HG03175 (cell line): Measurements from ENCODE around the gene OAF.

Source experiments
- ATAC-seq: cut with Tn5 transposase; IDR thresholded peaks from one replicate; pipeline ENCODE4 v1.9.1; 2021; ENCODE audit warnings: mild to moderate bottlenecking, moderate library complexity; ENCODE audit not compliant: unreplicated experiment

The OAF gene

DNA sequence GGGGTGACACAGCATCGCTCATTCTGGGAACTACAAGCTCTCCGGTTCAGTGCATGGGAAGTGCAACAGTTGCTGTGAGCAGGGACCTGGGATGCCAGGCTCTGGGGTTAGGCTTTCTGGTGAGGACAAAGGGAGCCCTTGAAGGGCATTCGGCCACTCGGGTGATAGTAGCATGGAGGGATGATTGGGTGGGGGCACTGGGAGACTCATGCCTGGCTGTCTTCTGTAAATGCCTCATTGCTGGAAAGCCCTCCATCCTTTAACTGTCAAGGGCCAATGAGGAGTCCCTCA, 9.9 kb downstream of the OAF start:
- ATAC-seq, result no peak

DNA sequence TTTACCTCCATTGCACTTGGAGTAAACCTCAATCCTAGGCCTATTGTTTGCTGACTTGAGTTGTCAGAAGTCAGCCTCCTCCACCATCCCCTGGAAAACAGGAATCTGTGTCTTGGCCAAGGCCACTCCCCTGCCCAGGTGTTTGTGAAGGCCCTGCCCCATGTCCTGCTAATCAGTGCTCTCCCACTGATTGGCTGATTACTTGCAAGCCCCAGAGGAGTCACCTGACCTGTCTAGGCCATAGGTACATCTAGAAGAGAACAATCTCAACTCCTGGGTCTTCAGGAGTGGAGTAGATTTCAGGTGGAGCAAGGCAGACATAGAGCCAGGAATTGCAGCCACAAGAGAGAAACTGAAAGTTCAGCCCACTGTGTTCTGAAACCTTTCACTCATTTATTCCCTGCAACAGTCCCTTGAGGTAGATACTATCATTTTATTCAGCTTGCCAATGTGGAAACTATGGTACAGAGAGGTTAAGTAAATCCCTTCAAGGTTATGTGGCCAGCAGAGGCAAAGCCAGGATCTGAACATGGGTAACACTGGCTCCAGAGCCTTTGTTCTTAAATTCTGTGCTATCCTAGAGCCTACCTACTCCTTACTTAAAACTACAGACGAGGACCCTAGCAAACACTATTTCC, 10.4 kb downstream of the OAF start:
- ATAC-seq, result no peak

- no peak for ATAC-seq
These were observed 12.1 kb downstream of the OAF start for GRCh38 chr11:120222916-120223315.

DNA sequence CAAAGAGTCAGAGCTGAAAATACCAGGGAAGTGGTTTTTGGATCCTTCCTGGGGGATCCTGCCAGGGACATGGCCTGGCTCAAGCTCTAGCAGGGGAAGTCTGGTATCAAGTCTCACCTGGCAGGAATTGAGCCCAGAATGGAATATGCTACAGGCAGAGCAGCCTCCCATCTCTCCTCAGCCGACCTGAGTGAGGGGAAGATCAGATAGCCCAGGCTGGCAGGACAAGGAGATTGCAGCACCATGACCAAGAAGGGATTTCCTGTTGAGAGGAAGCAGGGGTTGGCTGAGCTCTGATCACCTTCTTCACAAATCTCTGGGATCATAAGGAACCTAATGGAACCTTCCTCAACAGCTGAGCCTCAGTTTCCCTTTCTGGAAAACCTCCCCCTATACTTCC, 13.0 kb downstream of the OAF start:
- ATAC-seq, result no peak

GRCh38 chr11:120224361-120224760, 13.5 kb downstream of the OAF start:
- ATAC-seq, result no peak

DNA sequence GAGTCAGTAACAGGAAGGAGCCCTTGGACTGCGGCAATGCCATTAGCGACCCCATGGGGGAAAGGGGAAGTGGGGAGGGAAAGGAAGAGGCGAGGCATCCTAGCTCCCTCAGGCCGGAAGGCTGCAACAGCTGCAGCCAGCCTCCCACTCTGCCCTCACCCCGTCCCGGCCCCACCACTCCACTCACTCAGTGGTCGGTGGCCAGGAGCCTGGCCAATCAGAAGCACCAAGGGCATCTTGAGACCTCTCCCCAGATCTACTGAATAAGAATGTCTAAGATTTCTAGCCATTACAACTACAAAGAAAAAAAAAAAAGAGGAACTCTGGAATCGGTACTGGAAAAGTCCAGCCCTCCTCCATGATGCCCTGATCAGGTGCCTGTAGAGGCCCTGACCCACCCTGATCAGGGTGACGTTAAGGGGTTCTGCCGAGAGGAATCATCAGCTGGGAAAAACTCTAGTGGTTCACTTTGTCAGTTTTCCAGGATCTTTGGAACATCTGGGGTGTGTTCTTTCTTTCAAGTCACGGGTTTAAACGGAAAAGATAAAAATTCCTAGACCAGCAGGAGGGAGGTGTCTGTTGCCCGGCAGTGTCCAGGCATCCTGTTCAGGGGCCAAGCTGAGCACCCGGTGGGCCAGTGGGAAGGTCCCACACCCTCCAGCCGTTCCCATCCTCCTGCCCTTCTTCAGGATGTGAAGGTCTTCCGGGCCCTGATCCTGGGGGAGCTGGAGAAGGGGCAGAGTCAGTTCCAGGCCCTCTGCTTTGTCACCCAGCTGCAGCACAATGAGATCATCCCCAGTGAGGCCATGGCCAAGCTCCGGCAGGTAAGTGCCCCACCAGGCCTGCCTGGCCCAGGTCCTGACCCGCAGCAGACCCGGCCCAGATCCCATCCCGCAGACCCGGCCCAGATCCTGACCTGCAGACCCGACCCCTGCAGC, 14.4 kb downstream of the OAF start:
- ATAC-seq, result no peak

DNA sequence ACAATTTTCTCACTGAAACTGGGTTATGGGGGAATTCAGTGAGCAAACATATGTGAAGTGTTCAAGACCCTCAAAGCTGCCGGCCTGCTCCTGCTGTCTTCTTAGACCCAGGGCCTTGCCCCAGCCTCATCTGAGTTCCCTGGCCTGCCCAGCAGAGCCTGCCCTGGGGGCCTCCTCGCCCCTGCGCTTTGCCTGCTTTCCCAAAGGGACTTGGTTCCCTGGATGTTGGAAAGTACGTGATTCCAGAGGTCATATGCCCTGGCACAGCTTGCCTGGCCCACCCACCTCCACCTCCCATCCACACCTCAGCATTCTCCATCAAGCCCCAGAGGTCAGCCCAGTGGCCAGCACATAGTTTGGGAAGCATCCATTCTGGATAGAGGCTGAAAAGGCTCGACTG, 15.4 kb downstream of the OAF start:
- no peak for ATAC-seq

- no peak for ATAC-seq
These were observed 15.9 kb downstream of the OAF start for GRCh38 chr11:120226714-120227113.

DNA sequence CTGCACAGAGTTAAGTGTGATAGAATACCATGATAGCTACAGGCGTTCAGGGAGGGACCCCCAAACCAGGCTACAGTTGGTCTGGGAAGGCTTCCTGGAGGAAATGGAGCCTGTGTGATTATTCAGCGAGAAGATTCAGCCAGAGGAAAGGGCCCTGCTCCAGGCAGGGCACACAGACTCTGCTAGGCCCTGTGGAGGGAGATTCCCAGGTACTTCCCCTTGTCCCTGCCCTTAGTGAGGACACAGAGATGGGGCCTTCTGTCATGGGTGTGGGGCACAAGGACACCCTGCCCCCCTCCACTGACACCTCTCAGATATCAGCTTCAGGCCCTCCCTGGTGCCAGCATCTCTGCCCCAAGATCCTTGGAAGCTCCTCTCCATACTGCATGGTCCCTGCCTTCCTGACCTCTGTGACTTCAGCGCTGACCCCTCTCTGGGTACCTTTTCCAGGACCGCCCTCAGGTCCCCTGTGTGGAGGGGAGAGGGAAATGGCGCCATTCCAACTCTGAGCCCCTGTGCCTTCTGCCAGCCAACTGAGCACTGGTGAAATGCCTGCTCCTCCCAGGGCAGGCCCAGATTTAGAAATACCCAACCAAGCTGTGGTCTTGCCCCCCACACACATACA, 16.5 kb downstream of the OAF start:
- ATAC-seq, result no peak

GRCh38 chr11:120228794-120229384, 18.1 kb downstream of the OAF start:
- no peak for ATAC-seq

GRCh38 chr11:120229451-120230424, 18.9 kb downstream of the OAF start:
- no peak for ATAC-seq

- no peak for ATAC-seq
These were observed 19.7 kb downstream of the OAF start for GRCh38 chr11:120230433-120231071.

GRCh38 chr11:120231963-120232362, 21.1 kb downstream of the OAF start:
- ATAC-seq, result no peak

- ATAC-seq, result no peak
These were observed 22.5 kb downstream of the OAF start for GRCh38 chr11:120233207-120233803.

DNA sequence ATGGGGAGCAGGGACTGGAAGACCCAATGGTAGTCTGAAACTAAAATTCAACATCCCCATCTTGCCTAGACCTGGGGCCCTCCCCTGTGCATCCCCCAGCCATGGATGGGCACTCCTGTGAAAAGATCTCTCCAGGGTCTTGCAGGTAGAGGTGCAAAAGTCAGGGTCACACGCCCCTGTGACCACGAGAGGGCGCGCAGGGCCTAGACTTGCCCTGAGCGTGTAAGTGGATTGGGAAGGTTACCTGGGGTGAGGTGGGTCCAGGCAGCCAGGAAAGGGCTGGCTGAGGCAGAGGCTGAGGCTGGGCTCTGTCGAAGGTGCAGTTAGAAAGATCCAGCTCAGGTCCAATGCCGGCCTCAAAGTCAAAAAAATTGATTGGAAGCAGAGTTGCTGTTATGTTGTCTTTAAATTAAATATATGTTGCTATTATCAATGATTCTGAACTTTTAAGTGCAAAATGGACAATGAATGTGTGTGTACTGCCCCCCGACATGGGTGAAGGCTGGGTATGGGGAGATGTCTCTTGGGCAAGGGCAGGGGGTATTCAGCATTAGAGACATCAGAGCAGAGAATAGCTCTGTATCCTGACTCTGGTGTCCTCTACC, 24.3 kb downstream of the OAF start:
- peak; percentile 48 for ATAC-seq

DNA sequence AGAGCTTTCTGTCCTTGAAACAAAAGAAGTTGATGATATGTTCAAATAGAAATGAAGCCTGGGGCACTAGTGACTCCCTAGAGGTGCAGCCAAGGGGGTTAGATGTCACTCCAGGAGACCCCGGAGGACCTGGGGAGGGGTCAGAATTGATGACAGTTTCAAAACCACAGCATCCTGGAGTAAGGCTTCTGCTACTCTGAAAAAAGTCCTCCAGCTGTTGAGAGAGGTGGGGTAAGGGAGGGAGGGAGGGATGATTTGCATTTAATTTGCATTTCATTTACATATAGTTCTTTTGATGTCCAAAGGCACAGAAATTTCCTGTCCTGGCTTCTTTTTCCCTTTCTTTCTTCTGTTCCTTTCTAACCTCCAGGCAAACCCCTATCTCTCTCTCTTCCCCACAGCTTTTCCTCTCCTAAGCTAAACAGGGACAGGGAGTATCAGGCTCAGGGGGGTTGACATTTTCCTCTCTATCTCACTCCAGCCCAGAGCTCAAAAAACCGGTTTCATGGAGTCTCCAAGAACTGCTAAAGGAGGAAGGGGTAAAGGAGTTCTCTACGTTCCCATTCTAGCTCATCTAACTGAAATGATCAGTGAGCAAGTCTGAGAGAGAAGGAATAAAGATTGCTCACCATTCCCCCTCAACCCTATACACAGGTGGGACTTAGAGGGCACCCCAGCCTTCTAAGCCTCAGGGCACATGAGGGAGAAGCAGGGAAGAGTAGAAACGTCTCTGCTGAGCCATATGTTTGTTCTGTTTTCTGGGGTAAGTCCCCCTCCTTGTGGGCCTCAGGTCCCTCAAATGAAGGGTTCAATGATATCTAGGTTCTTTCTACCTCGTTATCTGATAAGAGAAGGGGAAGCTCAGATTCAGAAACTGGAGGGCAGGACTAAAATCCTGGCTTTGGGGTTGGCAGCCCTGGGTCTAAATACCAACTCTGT, 25.6 kb downstream of the OAF start:
- no peak for ATAC-seq

DNA sequence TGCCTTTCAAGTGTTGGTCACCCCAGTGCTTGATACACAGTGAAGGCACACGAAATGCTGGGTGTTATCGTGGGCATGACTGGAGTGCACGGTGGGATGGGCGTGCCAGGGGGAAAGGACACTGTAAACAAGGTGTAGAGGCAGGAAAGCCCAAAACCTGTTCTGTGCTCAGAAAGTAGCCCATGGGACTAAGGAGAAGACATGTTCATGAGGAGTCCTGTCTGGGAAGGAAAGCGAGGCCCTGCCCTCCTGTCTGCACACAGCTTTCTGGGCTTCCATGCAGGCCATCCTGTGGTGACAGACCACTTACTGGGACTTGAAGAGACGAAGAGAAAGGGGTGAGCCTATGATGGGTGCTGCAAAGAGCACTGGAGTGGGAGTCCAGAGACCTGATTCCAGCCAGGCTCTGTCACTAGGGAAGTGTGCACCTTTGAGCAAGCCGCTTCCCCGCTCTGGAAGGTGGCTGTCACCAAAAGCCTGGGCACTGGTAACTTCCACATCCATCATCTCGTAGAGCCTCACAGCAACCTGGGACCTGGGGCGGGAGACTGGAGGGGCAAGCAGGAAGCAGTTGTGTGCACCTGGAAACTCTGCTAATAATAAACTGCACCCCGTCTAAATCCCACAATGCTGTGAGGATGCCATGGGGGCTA, 28.3 kb downstream of the OAF start:
- ATAC-seq, result no peak
